ENCODE measurements around the gene HOXB2. TPM values are rescaled to one million over a fixed set of nuclear protein-coding genes. Genes with fewer than 3 reads are reported as not detected.

Gene HOXB2
- total RNA-seq, 1 experiment from 2014 or later = not detected

DNA sequence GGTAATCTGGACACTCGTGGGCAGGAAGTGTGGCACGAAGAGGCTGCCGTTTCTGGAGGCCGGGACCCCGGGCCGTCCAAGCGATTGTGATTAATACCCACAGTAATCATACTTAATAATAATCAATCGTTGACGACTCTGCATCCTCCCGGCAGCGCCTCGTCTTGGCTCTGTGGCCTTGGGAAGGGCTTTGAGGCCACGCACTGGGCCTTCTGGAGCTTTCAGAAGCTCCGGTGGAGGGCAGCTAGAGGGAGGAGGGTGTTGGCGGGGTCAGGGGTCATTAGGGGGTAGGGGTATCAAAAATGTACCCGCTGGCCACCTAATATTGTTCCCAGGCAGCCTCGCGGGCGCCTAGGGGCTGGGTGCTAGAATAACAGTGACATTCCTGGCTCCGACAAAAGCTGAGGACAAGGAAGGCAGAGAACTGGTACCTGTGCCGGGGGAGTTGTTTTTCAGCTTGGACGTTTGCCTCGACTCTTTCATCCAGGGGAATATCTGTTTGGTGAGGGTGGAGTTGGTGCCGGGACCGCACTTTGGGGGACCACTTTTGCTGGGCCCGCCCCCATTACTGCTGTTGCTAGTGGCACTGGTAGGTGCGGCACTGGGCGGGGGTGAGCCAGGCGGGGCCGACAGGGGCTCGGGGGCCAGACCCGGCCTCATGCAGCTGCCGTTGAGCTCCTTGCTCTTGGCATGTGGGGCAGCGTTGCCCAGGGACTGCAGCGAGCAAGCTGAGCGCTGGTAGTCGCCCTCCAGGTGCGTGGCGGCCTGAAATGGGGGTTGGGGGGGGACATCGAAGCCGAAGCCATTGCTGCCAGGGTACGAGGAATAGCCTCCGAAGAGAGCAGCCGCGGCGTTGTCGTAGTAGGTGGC lies 6.9 kb upstream of the HOXB2 start:
- Histone ChIP-seq H3T11ph (ENCODE audit: low read length) (no peak overlapping the region), H2BK20ac (ENCODE audit: low read depth, low read length, poor library complexity, severe bottlenecking) (no peak overlapping the region), H3K27ac (ENCODE audit: insufficient read length, low read depth, low read length) (no peak overlapping the region), H3K4me1 (ENCODE audit: insufficient read depth, low read length) (peaks cover 3% of the 10 kb centered on the region; the same call in 1 of the 2 replicates), H3K79me1 (ENCODE audit: insufficient read depth, low read depth, low read length, poor library complexity, severe bottlenecking) (no peaks in the 10 kb centered on the region), H3K14ac (ENCODE audit: insufficient read depth, low read length) (no peak overlapping the region), H2AFZ (ENCODE audit: low read length) (no peak overlapping the region), H3K9ac (ENCODE audit: extremely low read depth, insufficient read length, low read length) (no peak overlapping the region), H3K23ac (ENCODE audit: insufficient read length, low read depth, low read length) (no peak overlapping the region), H3K4ac (ENCODE audit: low read depth, low read length) (no peak overlapping the region), H3K27me3 (ENCODE audit: insufficient read depth, low read length) (peaks cover 91% of the 10 kb centered on the region), H3K23me2 (ENCODE audit: insufficient read length, low read depth, low read length, poor library complexity, severe bottlenecking) (no peaks in the 10 kb centered on the region), H3K4me2 (ENCODE audit: insufficient read depth, insufficient read length, low read length) (no peak overlapping the region), H3K79me2 (ENCODE audit: insufficient read depth, low read length) (no peaks in the 10 kb centered on the region), H4K20me1 (ENCODE audit: control insufficient read depth, insufficient read depth, insufficient read length) (peaks cover 3% of the 10 kb centered on the region), H4K5ac (ENCODE audit: insufficient read length, low read depth, low read length) (no peak overlapping the region), H2BK120ac (ENCODE audit: low read depth, low read length, poor library complexity, severe bottlenecking) (no peak overlapping the region), H2BK15ac (ENCODE audit: low read depth, low read length) (no peak overlapping the region), H2AK5ac (ENCODE audit: insufficient read length, low read length) (no peak overlapping the region), H4K8ac (replicated peaks; ENCODE audit: insufficient read length, low read depth, low read length) (no peak overlapping the region), H4K91ac (ENCODE audit: insufficient read length, low read depth, low read length) (no peak overlapping the region), H3K56ac (ENCODE audit: insufficient read length, low read depth, low read length) (no peak overlapping the region), H2BK5ac (ENCODE audit: insufficient read length, low read length) (no peak overlapping the region), H3K9me3 (ENCODE audit: control insufficient read depth, low read depth, low read length) (no peaks in the 10 kb centered on the region), H3K18ac (ENCODE audit: insufficient read length, low read depth, low read length) (no peak overlapping the region), H2BK12ac (ENCODE audit: insufficient read length, low read depth, low read length) (no peak overlapping the region)
- DNase-seq = no peak
- Mint-ChIP-seq H3K27me3 (ENCODE audit: low read depth) (peaks cover 99% of the 10 kb centered on the region), H3K4me1 (peaks cover 24 to 53% of the 10 kb centered on the region in 2 experiments), H3K27ac (no peak overlapping the region), H3K36me3 (ENCODE audit: insufficient read depth in 1 of 3, low read depth in 3 of 3) (no peaks in the 10 kb centered on the region), H3K9me3 (peaks cover 11 to 13% of the 10 kb centered on the region in 2 experiments; a peak in 4 of 5 replicates), H3K4me3 (peak overlapping the region in 1 of 2 experiments; percentile 26; a peak in 1 of 5 replicates)
- no CpG with 5 or more reads among the region's 47 CpGs for WGBS (ENCODE audit: extremely low coverage, insufficient read length, low lambda C conversion rate)
- TF ChIP-seq, protein P1, sequence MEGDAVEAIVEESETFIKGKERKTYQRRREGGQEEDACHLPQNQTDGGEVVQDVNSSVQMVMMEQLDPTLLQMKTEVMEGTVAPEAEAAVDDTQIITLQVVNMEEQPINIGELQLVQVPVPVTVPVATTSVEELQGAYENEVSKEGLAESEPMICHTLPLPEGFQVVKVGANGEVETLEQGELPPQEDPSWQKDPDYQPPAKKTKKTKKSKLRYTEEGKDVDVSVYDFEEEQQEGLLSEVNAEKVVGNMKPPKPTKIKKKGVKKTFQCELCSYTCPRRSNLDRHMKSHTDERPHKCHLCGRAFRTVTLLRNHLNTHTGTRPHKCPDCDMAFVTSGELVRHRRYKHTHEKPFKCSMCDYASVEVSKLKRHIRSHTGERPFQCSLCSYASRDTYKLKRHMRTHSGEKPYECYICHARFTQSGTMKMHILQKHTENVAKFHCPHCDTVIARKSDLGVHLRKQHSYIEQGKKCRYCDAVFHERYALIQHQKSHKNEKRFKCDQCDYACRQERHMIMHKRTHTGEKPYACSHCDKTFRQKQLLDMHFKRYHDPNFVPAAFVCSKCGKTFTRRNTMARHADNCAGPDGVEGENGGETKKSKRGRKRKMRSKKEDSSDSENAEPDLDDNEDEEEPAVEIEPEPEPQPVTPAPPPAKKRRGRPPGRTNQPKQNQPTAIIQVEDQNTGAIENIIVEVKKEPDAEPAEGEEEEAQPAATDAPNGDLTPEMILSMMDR (conservative IDR thresholded peaks at IDR 0.05) = no peak
